GM21737 (cell line): ENCODE measurements around the gene CXCR2.
"Not testable (repeated sequence)": the region's sequence is repeated elsewhere in the genome, so short reads cannot be mapped to it uniquely, and the experiment has no call there.

Source experiments
- ATAC-seq: cut with Tn5 transposase; IDR thresholded peaks from one replicate; pipeline ENCODE4 v1.9.1; 2021; ENCODE audit warnings: mild to moderate bottlenecking, moderate library complexity; ENCODE audit not compliant: unreplicated experiment

The CXCR2 gene

GRCh38 chr2:218125626-218126080 lies at the start of gene CXCR2:
TSS of gene CXCR2 (plus strand) at chr2:218126028. CDS start at chr2:218134802, 8,774 bp downstream.
- ATAC-seq, result no peak

GRCh38 chr2:218077464-218078216 lies 48.2 kb upstream of the CXCR2 start:
- no peak for ATAC-seq

DNA sequence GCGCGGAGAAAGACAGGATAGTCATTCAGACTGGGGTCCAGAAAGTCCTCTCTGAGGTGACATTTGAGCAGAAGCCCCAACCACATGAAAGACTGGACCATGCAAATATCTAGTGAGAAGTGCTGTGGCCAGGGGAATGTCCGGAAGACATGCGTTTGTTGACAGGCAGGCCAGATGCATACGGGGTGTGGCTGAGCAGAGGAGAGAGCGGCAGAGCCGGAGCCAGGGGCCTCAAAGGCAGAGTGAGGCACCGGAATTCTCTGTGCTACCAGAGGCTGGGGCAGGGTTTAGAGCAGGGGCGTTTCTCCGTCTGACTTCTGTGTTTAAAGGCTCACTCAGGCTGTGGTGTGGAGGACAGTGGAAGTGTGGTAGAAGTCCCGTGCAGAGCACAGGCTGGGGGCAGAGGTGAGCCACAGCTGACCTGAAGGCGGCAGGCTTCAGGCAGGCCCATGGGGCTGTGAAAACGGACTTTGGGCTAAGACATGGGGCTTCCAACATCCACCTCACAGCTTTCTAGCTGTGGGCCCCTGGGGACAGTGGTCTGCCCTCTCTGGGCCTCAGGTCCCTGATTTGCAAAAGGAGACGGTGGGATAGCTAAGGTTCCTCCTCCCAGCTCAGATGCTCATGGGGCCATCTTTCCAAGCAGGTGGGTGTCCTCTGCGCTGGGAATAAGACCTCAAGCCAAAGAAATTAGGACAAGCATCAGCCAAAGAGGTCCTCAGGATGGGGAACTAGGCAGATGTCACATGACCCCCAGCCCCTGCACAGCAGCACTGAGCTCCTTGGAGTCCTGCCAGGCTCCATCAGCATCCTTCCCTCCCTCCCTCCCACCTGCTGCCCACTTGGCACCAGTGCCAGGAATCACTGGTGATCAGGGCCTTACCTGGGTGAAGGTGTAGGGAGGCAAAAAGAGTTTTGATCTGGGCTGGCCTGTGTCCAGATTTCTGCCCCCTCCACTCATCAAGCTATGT lies 45.6 kb upstream of the CXCR2 start:
- no peak for ATAC-seq

GRCh38 chr2:218081063-218081462 lies 44.8 kb upstream of the CXCR2 start:
- ATAC-seq, result peak; percentile 90

DNA sequence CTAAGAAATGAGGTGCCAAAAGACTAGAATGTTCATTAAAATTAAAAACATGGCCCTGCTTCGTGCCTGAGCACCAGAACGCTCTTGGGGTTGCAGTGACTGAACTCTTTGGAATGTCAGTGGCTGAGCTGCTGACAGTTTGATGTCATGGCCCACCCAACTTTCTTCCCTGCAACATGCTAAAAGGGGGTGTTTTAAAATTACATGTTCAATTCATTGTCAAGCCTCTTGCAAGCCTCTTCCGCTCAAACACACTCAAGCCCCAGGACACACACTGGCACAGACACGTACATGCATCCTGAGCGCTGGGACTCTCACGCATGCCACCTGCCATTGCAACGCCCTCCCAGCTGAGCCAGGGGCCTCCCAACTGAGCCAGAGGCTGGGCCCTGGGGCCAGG lies 44.1 kb upstream of the CXCR2 start:
- no peak for ATAC-seq

DNA sequence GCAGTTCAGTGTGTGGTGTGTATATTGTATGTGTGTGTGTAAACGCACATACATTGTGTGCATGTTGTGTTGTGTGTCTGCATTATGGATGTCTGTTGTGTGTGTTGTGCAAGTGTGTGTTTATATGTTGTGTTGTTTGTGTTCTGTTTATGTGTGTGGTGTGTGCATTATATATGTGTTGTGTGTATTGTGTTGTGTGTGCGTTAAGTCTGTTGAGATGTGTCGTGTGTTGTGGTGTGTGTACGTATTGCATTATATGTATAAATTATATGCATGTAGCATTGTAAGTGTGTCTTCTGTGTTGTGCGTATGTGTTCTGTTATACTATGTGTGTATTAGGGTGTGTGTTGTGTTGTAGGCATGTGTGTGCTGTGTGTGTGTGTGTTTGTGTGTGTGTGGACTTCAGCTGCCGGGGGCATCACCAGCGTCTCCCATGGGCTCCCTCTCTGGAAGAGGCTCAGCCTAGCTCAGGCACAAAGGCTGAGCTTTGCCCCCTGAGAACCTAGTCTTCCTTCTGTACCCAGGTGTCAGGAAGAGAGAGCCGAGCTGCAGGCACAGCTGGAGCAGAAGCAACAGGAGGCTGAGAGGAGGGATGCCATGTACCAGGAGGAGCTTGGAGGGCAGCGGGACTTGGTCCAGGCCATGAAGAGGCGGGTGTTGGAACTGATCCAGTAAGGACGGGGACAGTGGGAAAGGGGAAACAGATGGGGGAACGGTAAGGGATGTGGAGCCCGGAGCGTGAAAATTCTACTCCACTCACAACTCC lies 43.1 kb upstream of the CXCR2 start:
- ATAC-seq, result no peak

DNA sequence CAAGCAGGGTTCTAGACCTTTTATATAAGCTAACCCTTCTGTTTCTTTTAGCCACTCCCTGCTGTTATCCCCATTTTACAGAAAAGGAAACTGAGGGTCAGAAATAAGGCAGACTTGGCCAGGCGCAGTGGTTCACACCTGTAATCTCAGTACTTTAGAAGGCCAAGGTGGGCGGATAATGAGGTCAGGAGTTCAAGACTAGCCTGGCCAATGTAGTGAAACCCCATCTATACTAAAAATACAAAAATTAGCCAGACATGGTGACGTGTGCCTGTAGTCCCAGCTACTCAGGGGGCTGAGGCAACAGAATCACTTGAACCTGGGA lies 42.5 kb upstream of the CXCR2 start:
- no peak for ATAC-seq

- no peak for ATAC-seq
Measured at GRCh38 chr2:218086478-218086877, 39.4 kb upstream of the CXCR2 start.

DNA sequence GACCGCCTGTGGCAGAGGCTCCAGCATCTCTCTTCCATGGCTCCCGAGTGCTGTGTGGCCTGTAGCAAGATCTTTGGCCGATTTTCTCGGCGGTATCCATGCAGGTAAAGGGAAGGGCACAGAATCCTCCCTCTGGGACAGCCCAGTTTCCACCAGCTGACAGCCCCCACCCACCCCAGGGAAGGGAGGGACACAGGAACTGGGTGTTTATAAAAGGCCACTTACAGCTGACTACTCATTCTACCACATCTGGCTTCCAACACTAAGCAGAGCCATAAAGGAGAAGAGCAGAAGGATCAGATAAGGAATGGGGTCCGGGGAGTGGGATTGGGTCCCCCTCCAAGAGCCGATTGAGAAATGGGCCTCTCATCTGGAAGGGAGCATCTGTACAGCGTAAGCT lies 36.6 kb upstream of the CXCR2 start:
- no peak for ATAC-seq

DNA sequence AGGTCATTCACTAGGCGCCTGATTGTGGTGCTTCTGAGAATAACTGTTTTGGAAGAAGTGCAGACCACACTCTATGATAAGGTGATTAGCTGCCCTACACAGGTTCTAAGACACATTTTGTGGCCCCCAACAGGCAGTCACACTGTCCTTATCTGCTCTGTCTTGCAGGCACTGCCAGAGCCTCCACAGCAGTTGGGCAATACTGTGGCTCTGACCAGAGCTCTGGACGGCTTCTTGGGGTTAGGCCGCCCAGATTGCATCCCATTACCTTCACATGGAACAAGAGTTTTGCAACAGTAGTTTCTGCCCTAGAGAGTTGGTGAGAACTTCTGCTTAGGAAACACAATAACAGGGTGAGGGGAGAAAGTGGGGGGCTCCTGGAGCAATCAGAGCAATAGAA lies 34.1 kb upstream of the CXCR2 start:
- ATAC-seq, result no peak

DNA sequence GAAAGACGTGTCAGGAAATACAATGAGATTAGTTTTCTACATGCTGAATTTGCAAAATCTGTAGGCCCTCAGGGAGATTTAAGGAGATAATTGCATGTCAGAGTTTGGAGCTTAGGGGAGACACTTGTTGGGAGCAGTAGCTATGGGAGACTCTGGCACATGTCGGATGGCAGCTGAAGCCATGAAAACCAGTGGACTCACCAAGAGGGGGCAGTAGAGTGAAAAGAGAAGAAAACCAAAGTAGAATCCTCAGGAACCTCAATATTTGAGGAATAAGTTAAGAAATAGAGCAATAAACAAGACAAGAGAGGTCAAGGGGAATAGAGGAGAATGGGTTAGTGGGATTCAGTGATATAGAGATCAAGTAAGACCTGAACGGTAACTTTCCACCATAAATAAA lies 31.9 kb upstream of the CXCR2 start:
- ATAC-seq, result no peak

GRCh38 chr2:218095853-218096252 lies 30.0 kb upstream of the CXCR2 start:
- no peak for ATAC-seq

DNA sequence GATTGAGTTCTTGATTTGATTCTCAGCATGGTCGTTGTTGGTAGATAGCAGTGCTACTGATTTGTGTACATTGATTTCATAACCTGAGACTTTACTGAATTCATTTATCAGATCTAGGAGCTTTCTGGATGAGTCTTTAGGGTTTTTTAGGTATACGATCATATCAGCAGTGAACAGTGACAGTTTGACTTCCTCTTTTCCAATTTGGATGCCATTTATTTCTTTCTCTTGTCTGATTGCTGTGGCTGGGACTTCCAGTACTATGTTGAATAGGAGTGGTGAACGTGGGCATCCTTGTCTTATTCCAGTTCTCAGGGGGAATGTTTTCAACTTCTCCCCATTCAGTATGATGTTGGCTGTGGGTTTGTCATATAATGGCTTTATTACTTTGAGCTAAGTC lies 27.9 kb upstream of the CXCR2 start:
- ATAC-seq, result no peak

DNA sequence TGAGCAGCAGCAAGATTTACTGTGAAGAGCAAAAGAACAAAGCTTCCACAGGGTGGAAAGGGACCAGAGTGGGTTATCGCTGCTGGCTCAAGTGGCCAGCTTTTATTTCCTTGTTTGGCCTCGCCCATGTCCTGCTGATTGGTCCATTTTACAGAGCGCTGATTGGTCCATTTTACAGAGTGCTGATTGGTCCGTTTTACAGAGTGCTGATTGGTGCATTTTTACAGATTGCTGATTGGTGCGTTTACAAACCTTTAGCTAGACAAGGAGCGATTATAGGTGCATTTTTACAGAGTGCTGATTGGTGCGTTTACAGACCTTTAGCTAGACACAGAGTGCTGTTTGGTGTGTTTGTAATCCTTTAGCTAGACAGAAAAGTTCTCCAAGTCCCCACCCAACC lies 17.0 kb upstream of the CXCR2 start:
- ATAC-seq, result not testable (repeated sequence)

GRCh38 chr2:218121789-218122188 lies 4.0 kb upstream of the CXCR2 start:
- ATAC-seq, result not testable (repeated sequence)

- ATAC-seq, result not testable (repeated sequence)
Measured at GRCh38 chr2:218122286-218122685, 3.5 kb upstream of the CXCR2 start.

GRCh38 chr2:218123986-218124385 lies 1.8 kb upstream of the CXCR2 start:
- ATAC-seq, result no peak

DNA sequence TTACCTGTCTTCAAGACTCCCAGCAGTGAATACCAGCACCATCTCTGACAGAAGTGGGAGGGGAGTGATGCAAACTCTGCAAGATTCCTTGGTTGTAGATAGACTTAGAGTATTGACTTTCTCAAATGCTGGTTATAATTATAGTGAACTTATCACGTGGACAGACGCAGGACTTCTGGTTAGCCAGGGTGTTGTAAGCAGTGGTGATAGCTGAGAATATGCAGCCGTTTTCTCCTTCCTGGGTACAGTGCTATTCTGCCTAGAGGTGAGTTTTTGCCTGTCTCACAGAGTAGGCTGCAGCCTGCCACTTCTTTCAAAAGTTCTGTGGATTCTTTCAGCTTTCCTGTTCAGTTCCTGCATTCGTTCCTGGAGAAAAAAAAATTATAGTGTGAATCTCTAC lies 733 bp upstream of the CXCR2 start:
- no peak for ATAC-seq

DNA sequence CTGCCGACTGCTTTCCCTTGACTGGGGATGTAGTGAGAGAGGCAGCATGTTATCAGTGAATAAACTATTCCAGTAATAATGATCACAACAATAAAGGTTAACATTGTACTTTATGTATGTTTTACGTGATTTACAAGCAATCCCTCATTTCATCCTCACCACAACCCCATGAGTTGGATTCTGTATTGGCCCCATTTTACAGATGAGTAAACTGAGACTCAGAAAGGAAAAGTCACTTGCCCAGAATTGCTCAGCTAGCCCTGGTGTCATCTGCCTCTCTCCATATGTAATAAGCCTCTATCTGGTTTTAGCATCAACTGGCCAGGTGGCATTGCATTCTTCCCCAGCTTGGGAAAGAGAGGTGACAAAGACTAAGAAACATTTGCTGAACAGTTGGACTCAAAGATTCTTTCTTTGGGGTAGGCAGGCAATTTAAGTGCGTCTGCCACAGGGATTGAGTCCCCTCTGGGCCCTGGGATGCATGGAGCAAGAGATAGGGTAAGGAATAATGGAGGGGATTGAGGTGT lies 2.2 kb downstream of the CXCR2 start:
- no peak for ATAC-seq

DNA sequence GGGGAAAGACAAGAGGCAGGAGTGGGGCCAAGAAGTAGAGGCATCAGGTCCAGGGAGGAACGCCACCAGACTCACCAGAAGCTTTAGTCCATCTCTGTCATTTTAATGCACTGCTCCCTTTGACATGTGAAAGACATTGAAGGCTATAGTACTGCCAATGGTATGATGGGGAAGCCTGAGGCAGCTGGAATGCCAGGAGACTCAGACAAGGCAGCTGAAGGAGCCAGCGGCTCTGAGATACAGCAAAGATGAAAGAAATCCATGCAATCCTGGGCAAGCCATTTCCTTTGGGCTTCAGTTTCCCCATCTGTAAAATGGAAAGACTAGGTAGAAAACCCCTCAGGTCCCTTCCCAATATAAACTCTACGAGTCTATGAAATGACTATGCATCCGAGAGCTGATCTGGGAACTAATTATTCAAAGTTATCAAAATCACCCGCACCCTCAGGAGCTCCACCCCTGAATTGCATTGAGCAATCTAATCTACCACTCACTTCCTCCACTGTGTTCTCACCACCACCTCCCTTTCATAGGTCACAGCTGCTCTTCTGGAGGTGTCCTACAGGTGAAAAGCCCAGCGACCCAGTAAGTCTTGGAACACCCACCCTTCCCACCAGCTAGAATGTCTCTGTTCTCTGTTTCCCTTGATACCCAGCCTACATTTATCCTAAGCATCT lies 3.1 kb downstream of the CXCR2 start:
- no peak for ATAC-seq
